HPDE6-E6E7 (cell line): ENCODE results near the gene TMOD1.

ENCODE experiments used
- DNase-seq: peaks from one replicate; pipeline ENCODE4 v3.0.0; 2011; ENCODE audit warnings: missing footprints; ENCODE audit errors: extremely low spot score

Gene TMOD1

DNA sequence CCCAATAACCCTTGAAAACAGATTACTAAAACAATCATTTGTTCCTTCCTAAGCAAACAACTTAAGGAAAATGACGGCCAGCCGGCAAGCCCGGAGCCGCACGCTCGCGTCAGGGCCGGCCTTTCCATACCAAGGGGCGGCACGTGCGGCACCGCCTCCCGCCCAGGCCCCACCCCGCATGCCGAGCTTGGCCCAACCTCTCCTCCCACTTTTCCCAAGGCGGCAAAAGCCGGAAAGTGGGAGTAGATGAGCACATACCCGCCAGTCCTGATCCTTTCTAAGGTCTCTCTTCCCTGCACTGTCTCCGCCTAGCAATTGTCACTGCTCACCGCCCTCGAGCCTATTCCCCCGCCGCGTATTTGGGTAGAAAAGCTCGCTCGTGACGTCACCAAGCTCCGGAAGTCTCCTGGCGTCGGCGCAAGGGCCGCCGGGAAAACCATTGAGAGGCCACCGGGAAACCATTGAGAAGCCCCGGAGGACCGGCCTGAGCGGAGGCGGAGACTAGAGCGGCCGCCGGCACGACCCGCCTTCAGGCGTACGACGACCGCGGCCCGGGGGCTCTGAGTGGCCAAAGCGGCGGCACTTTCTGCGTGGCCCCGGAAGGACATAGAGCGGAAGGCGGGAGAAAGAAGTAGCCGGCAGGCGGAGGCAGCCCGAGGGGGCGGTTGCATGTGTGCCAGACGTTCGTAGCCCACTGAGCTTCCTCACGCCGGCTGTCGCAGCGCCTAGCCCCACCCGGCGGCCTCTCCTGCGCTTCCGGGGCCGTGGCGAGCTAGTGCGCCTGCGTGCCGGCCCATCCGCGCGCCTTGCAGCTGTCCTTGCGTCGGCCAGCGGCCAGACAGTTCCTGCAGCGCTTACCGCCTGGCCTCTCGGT, 131.8 kb downstream of the TMOD1 start, which contains the start of the genes NCBP1 and TSTD2:
NCBP1 (plus strand) TSS at position 837 of the 874 bp plus-strand sequence. CDS start 61 bp downstream, outside the sequence.
TSTD2 (minus strand) TSS at position 384 of the 874 bp plus-strand sequence. CDS start 5,806 bp downstream, outside the sequence.
- peak; percentile 93 for DNase-seq

DNA sequence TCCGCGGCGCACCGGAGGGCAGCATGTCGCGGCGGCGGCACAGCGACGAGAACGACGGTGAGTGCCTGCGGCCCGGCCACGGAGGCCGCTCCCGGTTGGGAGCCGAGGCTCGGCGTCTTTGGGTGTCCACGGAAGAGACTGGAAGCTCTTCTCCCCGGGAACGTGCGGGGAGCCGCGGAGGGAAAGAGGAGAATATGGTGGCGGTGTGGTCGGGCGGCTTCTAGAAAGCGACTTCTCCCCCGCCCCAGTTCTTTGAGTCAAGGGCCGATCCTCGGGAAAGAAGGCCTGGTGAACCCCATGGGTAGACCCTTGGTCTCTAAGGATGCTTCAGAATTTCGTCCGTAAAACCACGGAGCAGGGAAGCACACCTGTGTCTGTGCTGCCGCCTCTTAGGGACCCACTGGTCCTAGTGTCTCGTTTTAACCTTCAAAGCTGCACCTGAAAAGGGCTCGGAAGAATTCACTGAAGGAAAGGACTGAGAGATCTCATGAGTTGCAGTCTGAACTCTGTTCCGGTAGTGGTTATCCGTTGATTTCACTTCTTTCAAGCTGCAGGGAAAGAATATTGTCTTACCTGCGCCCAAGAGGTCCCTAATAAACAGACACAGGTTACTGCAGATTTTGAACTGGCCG, 132.5 kb downstream of the TMOD1 start:
- DNase-seq: peak; percentile 11

DNA sequence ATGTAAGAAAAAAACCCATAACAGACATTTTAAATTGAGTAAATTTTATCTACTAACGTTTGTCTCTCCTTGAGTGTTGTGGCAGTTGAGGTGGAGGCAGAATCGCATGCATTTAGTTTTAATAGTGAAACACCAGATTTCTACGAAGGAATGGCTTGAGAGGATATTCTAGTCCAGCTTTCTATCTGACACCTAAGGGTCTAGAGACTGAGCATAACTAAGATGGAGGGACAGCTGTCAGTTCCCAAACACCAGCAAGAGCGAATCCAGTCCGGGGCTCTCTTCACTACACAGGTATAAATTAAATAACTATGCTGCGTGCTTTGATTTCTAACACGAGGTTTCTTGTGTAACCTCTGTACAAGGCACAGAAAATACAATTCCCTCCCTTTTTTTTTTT, 133.6 kb downstream of the TMOD1 start:
- no peak for DNase-seq

DNA sequence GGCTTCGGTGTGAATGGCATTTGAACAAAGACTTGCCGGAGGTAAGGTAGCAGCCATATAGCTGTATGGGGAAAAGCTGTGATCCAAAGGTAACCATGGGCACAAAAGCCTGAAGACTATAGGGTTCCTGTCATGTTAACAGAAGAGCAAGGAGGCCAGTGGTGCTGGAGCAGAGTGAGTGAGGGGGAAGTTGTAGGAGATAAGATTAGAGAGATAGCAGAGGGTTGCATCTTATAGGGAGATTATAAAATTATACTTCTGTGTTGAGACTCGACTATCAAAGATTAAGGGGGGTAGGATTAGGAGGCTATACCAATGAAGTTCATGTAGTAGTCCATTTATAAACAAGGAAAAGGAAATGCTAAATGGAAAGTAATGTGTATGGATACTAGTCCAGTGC, 135.4 kb downstream of the TMOD1 start:
- no peak for DNase-seq

DNA sequence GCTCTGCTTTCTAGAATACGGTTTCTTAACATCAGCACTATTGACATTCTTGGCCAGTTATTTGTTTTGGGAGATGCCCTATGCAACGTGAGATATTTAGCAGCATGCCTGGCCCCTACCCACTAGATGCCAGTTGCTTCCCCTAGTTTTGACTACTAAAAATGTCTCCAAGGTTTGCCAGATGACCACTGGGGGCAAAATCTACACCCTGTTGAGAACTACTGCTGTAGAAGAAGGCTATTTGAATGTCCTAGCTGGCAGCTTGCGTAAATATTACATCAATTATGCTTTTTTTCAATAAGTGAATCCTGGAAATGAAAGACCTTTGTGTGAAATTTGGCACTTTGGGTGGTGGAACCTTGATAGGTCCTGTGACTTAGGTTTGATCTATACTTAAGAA, 137.2 kb downstream of the TMOD1 start:
- no peak for DNase-seq

DNA sequence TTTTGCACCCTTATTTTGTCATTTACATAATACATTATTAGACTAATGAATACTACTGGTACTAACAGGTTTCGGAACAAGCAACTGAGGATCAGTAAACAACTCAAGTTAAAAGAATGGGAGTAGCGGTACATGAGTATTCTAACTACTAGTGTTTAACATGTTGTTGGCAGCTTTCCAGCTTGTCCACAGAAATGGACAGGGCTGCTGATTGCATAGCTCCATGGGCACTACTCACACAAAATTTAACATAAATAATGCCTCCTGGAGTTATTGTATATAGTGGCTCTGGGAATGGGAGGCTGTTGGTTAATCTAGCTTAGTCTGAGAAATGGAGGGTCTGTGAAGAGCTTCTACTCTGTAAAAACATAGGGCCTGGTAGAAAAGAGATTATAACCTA, 138.9 kb downstream of the TMOD1 start:
- no peak for DNase-seq

DNA sequence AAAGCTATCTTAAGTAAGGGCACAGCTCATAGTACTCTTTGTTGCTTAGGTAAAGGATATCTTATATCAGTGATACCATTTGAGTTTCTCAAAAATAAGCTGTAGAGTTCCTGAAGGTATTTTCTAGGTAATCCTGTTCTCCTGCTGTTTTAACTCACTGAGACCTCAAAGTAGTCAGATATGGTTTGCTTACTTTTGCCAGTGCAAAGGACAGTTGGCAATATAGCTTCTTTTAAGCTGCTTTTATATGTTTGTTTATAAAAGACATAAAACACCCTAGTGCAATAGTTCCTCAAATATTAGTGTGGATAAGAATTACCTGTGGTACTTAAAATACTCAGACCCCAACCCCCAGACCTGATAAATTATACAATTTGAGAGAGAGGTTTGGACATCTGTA, 144.3 kb downstream of the TMOD1 start:
- no peak for DNase-seq

DNA sequence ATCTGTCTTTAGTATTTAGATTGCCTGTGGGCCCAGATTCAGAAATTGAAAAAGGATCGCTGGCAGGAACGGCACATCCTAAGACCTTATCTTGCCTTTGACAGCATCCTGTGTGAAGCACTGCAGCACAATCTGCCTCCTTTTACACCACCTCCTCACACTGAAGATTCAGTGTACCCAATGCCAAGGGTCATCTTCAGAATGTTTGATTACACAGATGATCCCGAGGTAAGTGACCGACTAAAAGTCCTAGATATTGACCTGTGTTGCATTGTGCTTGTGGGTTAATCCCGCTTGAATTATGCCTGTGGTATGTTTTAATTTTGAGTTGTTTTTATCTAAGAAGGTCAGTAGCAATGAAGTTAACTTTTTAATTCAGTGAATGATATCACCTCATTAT, 146.5 kb downstream of the TMOD1 start:
- no peak for DNase-seq
